LoVo (cell line): Measurements from ENCODE around the gene ATN1.

Source experiments
- DNase-seq: peaks from one replicate; pipeline ENCODE4 v3.0.0-alpha.2; 2016; ENCODE audit warnings: low spot score

Gene ATN1

GRCh38 chr12:6925540-6926279 is 2.0 kb upstream of the ATN1 start:
- DNase-seq: peak; percentile 94

GRCh38 chr12:6928022-6928702 is 403 bp downstream of the ATN1 start:
- DNase-seq: no peak

GRCh38 chr12:6928703-6929407 is 1.1 kb downstream of the ATN1 start:
- no peak for DNase-seq

GRCh38 chr12:6929466-6930452 is 2.0 kb downstream of the ATN1 start:
- no peak for DNase-seq

GRCh38 chr12:6932766-6933165 is 5.0 kb downstream of the ATN1 start:
- no peak for DNase-seq

- no peak for DNase-seq
Measured at GRCh38 chr12:6934110-6934509, 6.4 kb downstream of the ATN1 start.

GRCh38 chr12:6935371-6936193 is 7.8 kb downstream of the ATN1 start:
- DNase-seq: no peak

- DNase-seq: no peak
Measured at GRCh38 chr12:6936194-6936635, 8.5 kb downstream of the ATN1 start.

- DNase-seq: no peak
Measured at GRCh38 chr12:6936636-6937480, 9.1 kb downstream of the ATN1 start.

GRCh38 chr12:6937481-6938352 is 10.0 kb downstream of the ATN1 start:
- DNase-seq: peak; percentile 98

- DNase-seq: no peak
Measured at GRCh38 chr12:6938353-6939190, 10.8 kb downstream of the ATN1 start.

GRCh38 chr12:6939191-6939540 is 11.4 kb downstream of the ATN1 start:
- DNase-seq: no peak

- DNase-seq: no peak
Measured at GRCh38 chr12:6941267-6941666, 13.5 kb downstream of the ATN1 start.

GRCh38 chr12:6941782-6942181 is 14.0 kb downstream of the ATN1 start:
- DNase-seq: no peak

GRCh38 chr12:6942331-6942665 is 14.5 kb downstream of the ATN1 start:
- DNase-seq: no peak

- peak; percentile 89 for DNase-seq
Measured at GRCh38 chr12:6943389-6943721, 15.6 kb downstream of the ATN1 start.

GRCh38 chr12:6943722-6944380 is 16.1 kb downstream of the ATN1 start, which contains the start of the genes C12orf57 and RNU7-1:
Gene C12orf57 (plus strand): TSS chr12:6944022. CDS start chr12:6944122, 100 bp downstream.
Gene RNU7-1 (plus strand): TSS chr12:6943816.
- DNase-seq: peak; percentile 88
